GM18858 (cell line): ENCODE results near the gene ARHGEF26.
"Not testable (repeated sequence)": the region's sequence is repeated elsewhere in the genome, so short reads cannot be mapped to it uniquely, and the experiment has no call there.

Experiments
- ATAC-seq: cut with Tn5 transposase; IDR thresholded peaks from one replicate; pipeline ENCODE4 v1.9.1; 2021; ENCODE audit not compliant: unreplicated experiment

ARHGEF26 gene

GRCh38 chr3:154120961-154121700, at the start of gene ARHGEF26:
Gene ARHGEF26, plus strand, starts transcription at chr3:154121390. Its CDS starts 603 bp downstream, at chr3:154121993.
- ATAC-seq: peak; percentile 32

GRCh38 chr3:154074966-154075365, 46.2 kb upstream of the ARHGEF26 start:
- no peak for ATAC-seq

GRCh38 chr3:154078672-154079071, 42.5 kb upstream of the ARHGEF26 start:
- ATAC-seq: no peak

- no peak for ATAC-seq
Observed at GRCh38 chr3:154081305-154081704, 39.9 kb upstream of the ARHGEF26 start.

- ATAC-seq: no peak
Observed at GRCh38 chr3:154085071-154085470, 36.1 kb upstream of the ARHGEF26 start.

GRCh38 chr3:154085799-154086198, 35.4 kb upstream of the ARHGEF26 start:
- no peak for ATAC-seq

- ATAC-seq: no peak
Observed at GRCh38 chr3:154086286-154086685, 34.9 kb upstream of the ARHGEF26 start.

GRCh38 chr3:154087756-154088480, 33.3 kb upstream of the ARHGEF26 start:
- not testable (repeated sequence) for ATAC-seq

GRCh38 chr3:154089421-154090420, 31.5 kb upstream of the ARHGEF26 start:
- ATAC-seq: no peak

GRCh38 chr3:154094051-154094450, 27.1 kb upstream of the ARHGEF26 start:
- ATAC-seq: no peak

- ATAC-seq: no peak
Observed at GRCh38 chr3:154095832-154096421, 25.3 kb upstream of the ARHGEF26 start.

GRCh38 chr3:154098376-154098775, 22.8 kb upstream of the ARHGEF26 start:
- ATAC-seq: no peak

GRCh38 chr3:154100556-154100955, 20.6 kb upstream of the ARHGEF26 start:
- ATAC-seq: no peak

GRCh38 chr3:154101250-154101649, 19.9 kb upstream of the ARHGEF26 start:
- ATAC-seq: no peak

GRCh38 chr3:154102225-154102624, 19.0 kb upstream of the ARHGEF26 start:
- no peak for ATAC-seq

GRCh38 chr3:154105218-154105975, 15.8 kb upstream of the ARHGEF26 start:
- ATAC-seq: no peak

GRCh38 chr3:154111365-154111935, 9.7 kb upstream of the ARHGEF26 start:
- ATAC-seq: no peak

- ATAC-seq: no peak
Observed at GRCh38 chr3:154112146-154112852, 8.9 kb upstream of the ARHGEF26 start.

GRCh38 chr3:154113609-154114008, 7.6 kb upstream of the ARHGEF26 start:
- ATAC-seq: no peak
